MM.1S (cell line): ENCODE results near the gene GOLGA2.

Source experiments
- DNase-seq: peaks from one replicate; pipeline ENCODE4 v3.0.0-alpha.2; 2015
- H2AFZ ChIP-seq: fragments of 300-600 bp; sonication (generic); 2 replicates; pipeline ENCODE4 v1.6.0; 2016; ENCODE audit warnings: antibody characterized with exemption, low read length
- H3F3A ChIP-seq: fragments of 300-600 bp; sonication (generic); 2 replicates; pipeline ENCODE4 v1.6.1; 2016; ENCODE audit warnings: mild to moderate bottlenecking, antibody characterized with exemption, low read length, moderate library complexity, mixed read lengths; ENCODE audit not compliant: insufficient read depth
- H3K27ac ChIP-seq: fragments of 300-600 bp; sonication (generic); 2 replicates; pipeline ENCODE4 v1.5.1; 2016; ENCODE audit warnings: mild to moderate bottlenecking, low read length
- H3K27me3 ChIP-seq: fragments of 300-600 bp; sonication (generic); replicated peaks from 2 replicates; pipeline ENCODE4 v1.6.0; 2016; ENCODE audit warnings: low read length; ENCODE audit not compliant: insufficient read depth
- H3K36me3 ChIP-seq: fragments of 300-600 bp; sonication (generic); replicated peaks from 2 replicates; pipeline ENCODE4 v1.6.1; 2016; ENCODE audit warnings: mild to moderate bottlenecking, low read length, mixed read lengths; ENCODE audit not compliant: insufficient read depth
- H3K4me1 ChIP-seq: fragments of 300-600 bp; sonication (generic); 2 replicates; pipeline ENCODE4 v1.6.1; 2016; ENCODE audit warnings: low read length, mixed read lengths
- H3K4me2 ChIP-seq: fragments of 300-600 bp; sonication (generic); 2 replicates; pipeline ENCODE4 v1.6.0; 2016; ENCODE audit warnings: low read depth, low read length
- H3K4me3 ChIP-seq: fragments of 300-600 bp; sonication (generic); 2 replicates; pipeline ENCODE4 v1.5.1; 2016; ENCODE audit warnings: low read length, mixed read lengths
- H3K79me2 ChIP-seq: fragments of 300-600 bp; sonication (generic); 2 replicates; pipeline ENCODE4 v1.6.1; 2016; ENCODE audit warnings: mixed run types, low read length, mixed read lengths
- H3K9ac ChIP-seq: fragments of 300-600 bp; sonication (generic); 2 replicates; pipeline ENCODE4 v1.6.1; 2016; ENCODE audit warnings: low read length, mixed read lengths
- H3K9me2 ChIP-seq: fragments of 300-600 bp; sonication (generic); replicated peaks from 2 replicates; pipeline ENCODE4 v1.6.1; 2016; ENCODE audit warnings: mild to moderate bottlenecking, low read length, mixed read lengths; ENCODE audit not compliant: insufficient read depth
- H3K9me3 ChIP-seq: fragments of 300-600 bp; sonication (generic); replicated peaks from 2 replicates; pipeline ENCODE4 v1.6.1; 2016; ENCODE audit warnings: mild to moderate bottlenecking, low read length, mixed read lengths; ENCODE audit not compliant: insufficient read depth
- H4K20me1 ChIP-seq: fragments of 300-600 bp; sonication (generic); 2 replicates; pipeline ENCODE4 v1.6.1; 2016; ENCODE audit warnings: mild to moderate bottlenecking, low read length, moderate library complexity, mixed read lengths; ENCODE audit not compliant: insufficient read depth
- EZH2 ChIP-seq: fragments of 300-600 bp; sonication (generic); optimal IDR thresholded peaks from 2 replicates; pipeline ENCODE3; 2017; ENCODE audit warnings: low read depth, mild to moderate bottlenecking, antibody characterized with exemption, low read length, mixed read lengths
- EZH2phosphoT487 ChIP-seq: fragments of 300-600 bp; sonication (generic); IDR thresholded peaks from 2 replicates; pipeline ENCODE4 v1.6.1; 2018; ENCODE audit warnings: antibody characterized with exemption, low read length
- TF ChIP-seq, protein P1 (sequence below): fragments of 300-600 bp; sonication (generic); IDR thresholded peaks from 2 replicates; pipeline ENCODE4 v1.5.1; 2016; ENCODE audit warnings: antibody characterized with exemption, low read length, mixed read lengths

Gene GOLGA2

DNA sequence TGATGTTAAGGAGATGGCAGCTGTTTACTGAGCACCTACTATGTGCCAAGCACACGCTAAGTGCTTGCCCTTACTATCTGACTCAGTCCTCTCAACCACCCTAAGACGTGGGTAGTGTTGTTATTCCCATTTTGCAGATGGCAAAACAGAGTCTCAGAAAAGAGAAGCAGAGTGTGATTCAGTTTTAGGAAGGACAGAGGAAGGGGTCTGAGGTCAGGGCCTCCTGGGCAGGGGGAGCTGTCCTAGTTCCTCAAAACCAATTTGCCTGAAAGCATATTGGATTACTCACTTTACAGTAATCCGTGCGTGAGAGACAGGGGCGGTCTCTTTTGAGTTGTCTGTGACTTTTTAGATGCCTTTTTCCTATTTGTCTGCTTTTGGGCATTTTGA lies 49.4 kb downstream of the GOLGA2 start:
- H3K9me2 ChIP-seq = no peaks in the 10 kb centered on the region
- peaks cover 51% of the 10 kb centered on the region for H3K27me3 ChIP-seq
- no peaks in the 10 kb centered on the region for H3K79me2 ChIP-seq
- H3K9me3 ChIP-seq = no peaks in the 10 kb centered on the region
- no peak overlapping the region for H3K9ac ChIP-seq
- no peak overlapping the region for H3K27ac ChIP-seq
- H3K4me3 ChIP-seq = no peak overlapping the region
- no peaks in the 10 kb centered on the region for H3F3A ChIP-seq
- no peak overlapping the region for H2AFZ ChIP-seq
- no peak overlapping the region for H3K4me2 ChIP-seq
- H3K36me3 ChIP-seq = no peaks in the 10 kb centered on the region
- H3K4me1 ChIP-seq = no peaks in the 10 kb centered on the region
- TF ChIP-seq EZH2phosphoT487 (no peak), EZH2 (no peak)
- TF ChIP-seq, protein P1, sequence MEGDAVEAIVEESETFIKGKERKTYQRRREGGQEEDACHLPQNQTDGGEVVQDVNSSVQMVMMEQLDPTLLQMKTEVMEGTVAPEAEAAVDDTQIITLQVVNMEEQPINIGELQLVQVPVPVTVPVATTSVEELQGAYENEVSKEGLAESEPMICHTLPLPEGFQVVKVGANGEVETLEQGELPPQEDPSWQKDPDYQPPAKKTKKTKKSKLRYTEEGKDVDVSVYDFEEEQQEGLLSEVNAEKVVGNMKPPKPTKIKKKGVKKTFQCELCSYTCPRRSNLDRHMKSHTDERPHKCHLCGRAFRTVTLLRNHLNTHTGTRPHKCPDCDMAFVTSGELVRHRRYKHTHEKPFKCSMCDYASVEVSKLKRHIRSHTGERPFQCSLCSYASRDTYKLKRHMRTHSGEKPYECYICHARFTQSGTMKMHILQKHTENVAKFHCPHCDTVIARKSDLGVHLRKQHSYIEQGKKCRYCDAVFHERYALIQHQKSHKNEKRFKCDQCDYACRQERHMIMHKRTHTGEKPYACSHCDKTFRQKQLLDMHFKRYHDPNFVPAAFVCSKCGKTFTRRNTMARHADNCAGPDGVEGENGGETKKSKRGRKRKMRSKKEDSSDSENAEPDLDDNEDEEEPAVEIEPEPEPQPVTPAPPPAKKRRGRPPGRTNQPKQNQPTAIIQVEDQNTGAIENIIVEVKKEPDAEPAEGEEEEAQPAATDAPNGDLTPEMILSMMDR = no peak
- no peaks in the 10 kb centered on the region for H4K20me1 ChIP-seq
- no peak for DNase-seq

DNA sequence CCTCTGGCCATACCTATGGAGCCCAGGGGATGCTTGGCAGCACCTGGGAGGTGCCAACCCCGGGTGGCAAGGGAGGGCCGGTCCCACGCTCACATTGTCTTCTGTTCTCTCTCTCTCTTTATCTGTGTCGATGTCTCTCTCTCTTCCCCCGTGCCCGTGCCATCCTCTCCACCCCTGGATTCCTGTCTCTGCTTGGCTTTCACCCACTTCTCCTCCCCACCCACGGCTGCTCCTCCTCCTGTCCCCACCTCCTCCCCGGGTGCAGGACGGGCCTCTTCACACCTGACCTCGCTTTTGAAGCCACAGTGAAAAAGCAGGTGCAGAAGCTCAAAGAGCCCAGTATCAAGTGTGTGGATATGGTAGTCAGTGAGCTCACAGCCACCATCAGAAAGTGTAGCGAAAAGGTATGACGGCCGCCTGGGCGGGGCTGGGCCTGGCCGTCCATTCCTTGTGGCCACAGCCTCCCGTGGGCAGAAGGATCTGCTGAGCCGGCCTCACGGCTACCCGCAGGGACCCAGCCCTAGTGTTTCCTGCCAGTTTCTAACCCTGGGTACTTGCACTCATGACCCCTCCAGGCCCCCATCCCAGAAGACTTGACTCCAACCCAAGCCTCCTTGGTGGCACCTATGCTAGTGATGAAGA lies 49.9 kb downstream of the GOLGA2 start:
- H3K27ac ChIP-seq = no peak overlapping the region
- H3K79me2 ChIP-seq = no peaks in the 10 kb centered on the region
- no peaks in the 10 kb centered on the region for H4K20me1 ChIP-seq
- TF ChIP-seq, protein P1 = no peak
- TF ChIP-seq EZH2 (no peak), EZH2phosphoT487 (no peak)
- no peaks in the 10 kb centered on the region for H3K36me3 ChIP-seq
- no peak overlapping the region for H3K4me2 ChIP-seq
- no peaks in the 10 kb centered on the region for H3F3A ChIP-seq
- no peaks in the 10 kb centered on the region for H3K9me2 ChIP-seq
- no peaks in the 10 kb centered on the region for H3K9me3 ChIP-seq
- no peak overlapping the region for H3K4me3 ChIP-seq
- H3K9ac ChIP-seq = no peak overlapping the region
- no peak overlapping the region for H2AFZ ChIP-seq
- peaks cover 52% of the 10 kb centered on the region for H3K27me3 ChIP-seq
- H3K4me1 ChIP-seq = no peaks in the 10 kb centered on the region
- no peak for DNase-seq

DNA sequence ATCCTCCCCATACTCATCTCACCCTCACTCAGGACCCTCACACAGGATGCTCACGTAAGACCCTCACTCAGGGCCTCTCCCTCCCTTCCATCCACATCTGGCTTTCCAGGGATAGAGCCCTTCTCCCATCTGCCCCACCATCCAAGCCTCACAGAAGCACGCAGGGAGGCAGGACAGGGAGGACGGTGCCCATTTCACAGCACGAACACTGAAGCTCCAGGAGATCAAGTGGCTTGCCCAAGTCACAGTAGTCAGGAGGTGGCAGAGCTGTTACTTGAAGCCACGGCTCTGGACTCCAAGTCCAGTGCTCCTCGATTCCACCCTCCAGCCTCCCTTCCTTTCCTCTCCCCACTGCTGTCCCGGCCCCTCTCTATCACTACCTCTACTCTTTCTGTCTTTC lies 50.9 kb downstream of the GOLGA2 start:
- no peak for TF ChIP-seq EZH2phosphoT487
- no peak for TF ChIP-seq EZH2
- TF ChIP-seq, protein P1 = no peak
- no peak overlapping the region for H3K4me2 ChIP-seq
- H3K4me1 ChIP-seq = no peaks in the 10 kb centered on the region

More for the DNA sequence above, 50.9 kb downstream of the GOLGA2 start:
- Histone ChIP-seq H3K79me2 (no peaks in the 10 kb centered on the region), H4K20me1 (no peaks in the 10 kb centered on the region), H3K27ac (no peak overlapping the region), H2AFZ (no peak overlapping the region), H3K9me3 (no peaks in the 10 kb centered on the region), H3K36me3 (no peaks in the 10 kb centered on the region), H3K4me3 (no peak overlapping the region), H3F3A (no peaks in the 10 kb centered on the region), H3K9me2 (no peaks in the 10 kb centered on the region), H3K27me3 (peaks cover 58% of the 10 kb centered on the region), H3K9ac (no peak overlapping the region)
- DNase-seq = no peak
